Measurements from ENCODE around the gene PPARA. TPM values are rescaled to one million over a fixed set of nuclear protein-coding genes. Genes with fewer than 3 reads are reported as not detected.
A peak's percentile ranks its signal among the peaks of the same experiment; 100 is the strongest.

The PPARA gene
- total and polyA plus RNA-seq, 9 of the 15 experiments (the other 6 are each of a cell fraction or from before 2014, with no cell fraction given): 0.64 to 5.3 (median 3.5) TPM

GRCh38 chr22:46104170-46104880 lies 46.0 kb upstream of the PPARA start:
- DNase-seq (ENCODE audit: extremely low read depth in 1 of 4, low spot score in 3 of 4) (no peak), FAIRE-seq (no peak), ATAC-seq (no peak)
- TF ChIP-seq FOS (IDR thresholded peaks at IDR 0.05; ENCODE audit: extremely low read depth, insufficient read length) (no peak), ATF7 (IDR thresholded peaks at IDR 0.05) (no peak), TFAP4 (CRISPR knock-in tag; IDR thresholded peaks at IDR 0.05; ENCODE audit: borderline replicate concordance) (no peak), POLR2G (IDR thresholded peaks at IDR 0.05; ENCODE audit: low read depth, low read length) (peak; percentile 8; the same call in 1 of the 2 replicates), CEBPZ (IDR thresholded peaks at IDR 0.05; ENCODE audit: borderline replicate concordance, low read depth, low read length) (no peak), ZBTB43 (CRISPR knock-in tag; IDR thresholded peaks at IDR 0.05) (no peak), ZHX1 (conservative IDR thresholded peaks at IDR 0.05; ENCODE audit: low read length) (0 out of 2 replicates have a peak, but pooled peaks have one; percentile 75), YY1 (IDR thresholded peaks at IDR 0.05; ENCODE audit: borderline replicate concordance in 1 of 3, control insufficient read depth in 1 of 3, extremely low read depth in 1 of 3, insufficient read depth in 3 of 3, insufficient read length in 1 of 3, insufficient replicate concordance in 2 of 3, low read depth in 1 of 3, low read length in 2 of 3) (peak; percentile 40 to 88 (median 47))
- ChIA-PET POLR2A (interaction anchor here (0.8 kb wide), 1 partner anchor 44 kb away, joined by 3 read pairs; no protein-coding TSS in a partner anchor), CTCF (ENCODE audit: low intra/inter-chr PET ratio) (no interaction called here)
- in situ Hi-C loops (cut with MboI) (no loop called here), intact Hi-C loops (cut with micrococcal nuclease) (no loop called here)
- 87% methylated on average over 9 of the region's 40 CpGs for WGBS (ENCODE audit: insufficient coverage, low coverage, missing lambda C conversion rate)
- no peaks in the 10 kb centered on the region for H3K9me3 ChIP-seq (replicated peaks; ENCODE audit: control insufficient read depth, insufficient read depth, low read depth, low read length)
- H3K9ac ChIP-seq (ENCODE audit: insufficient read depth in 1 of 2, low read depth in 2 of 2, low read length in 2 of 2): no peak overlapping the region
- H3K4me3 ChIP-seq: no peak overlapping the region
- H3K27ac ChIP-seq (ENCODE audit: extremely low read depth, low read depth, low read length): no peak overlapping the region
- no peaks in the 10 kb centered on the region; the same call in 2 of the 3 replicates for H3K36me3 ChIP-seq (ENCODE audit: control insufficient read depth, insufficient read depth, low read length)
- H4K20me1 ChIP-seq (replicated peaks; ENCODE audit: control insufficient read depth, insufficient read depth, low read length): no peaks in the 10 kb centered on the region
- H3K4me1 ChIP-seq (replicated peaks in 1 of 2; ENCODE audit: control insufficient read depth in 2 of 2, insufficient read depth in 2 of 2, low read length in 2 of 2): peaks cover 0 to 50% of the 10 kb centered on the region in 2 experiments; a peak in 2 of 5 replicates
- no peaks in the 10 kb centered on the region for H3K9me1 ChIP-seq (ENCODE audit: control insufficient read depth, insufficient read depth, low read length)
- no peak overlapping the region for H3K4me2 ChIP-seq (ENCODE audit: insufficient read depth, low read length)
- BruUV-seq (replicated peaks): no TSS peak
- no peak overlapping the region for H2AFZ ChIP-seq (ENCODE audit: low read depth, low read length)
- no peaks in the 10 kb centered on the region for H3K79me2 ChIP-seq (ENCODE audit: control insufficient read depth, insufficient read depth, low read length)
- H3K27me3 ChIP-seq (ENCODE audit: control insufficient read depth in 2 of 2, insufficient read depth in 2 of 2, low read length in 2 of 2): no peaks in the 10 kb centered on the region

Data from K562 (cell line).